Heart left ventricle (tissue), 16 donors: Measurements from ENCODE around the gene MRPL23. TPM values are rescaled to one million over a fixed set of nuclear protein-coding genes. Genes with fewer than 3 reads are reported as not detected.

Experiments used
- ATAC-seq, 4 donors: fragments of 200-7000 bp; cut with Tn5 transposase; one replicate each; pipeline ENCODE4 v1.9.1; 2020 to 2022; ENCODE audit warnings: moderate library complexity in 4 of 4, mild to moderate bottlenecking in 3 of 4, moderate number of reproducible peaks in 1 of 4
- DNase-seq, 5 donors: peaks; one replicate each; pipeline ENCODE4 v3.0.0-alpha.2; 2020
- H3K27ac ChIP-seq, 12 donors: fragments of 200-600 bp; sonication (generic) in 4 of 12; one replicate each; pipeline versions ENCODE4 v1.5.0 to v1.8.0; 2016 to 2022; ENCODE audit warnings: mild to moderate bottlenecking in 2 of 12
- H3K27me3 ChIP-seq, 9 donors: fragments of 200-600 bp; sonication (generic) in 2 of 9; one replicate each; pipeline versions ENCODE4 v1.5.1 to v1.8.0; 2016 to 2022; ENCODE audit warnings: mild to moderate bottlenecking in 3 of 9
- H3K36me3 ChIP-seq, 9 donors: fragments of 200-600 bp; sonication (generic) in 2 of 9; one replicate each; pipeline versions ENCODE4 v1.5.0 to v1.8.0; 2018 to 2022; ENCODE audit warnings: mild to moderate bottlenecking in 2 of 9
- H3K4me1 ChIP-seq, 12 donors: fragments of 200-600 bp; sonication (generic) in 4 of 12; one replicate each; pipeline versions ENCODE4 v1.5.0 to v1.8.0; 2016 to 2022; ENCODE audit warnings: mild to moderate bottlenecking in 3 of 12
- H3K4me3 ChIP-seq, 12 donors: fragments of 200-600 bp; sonication (generic) in 4 of 12; one replicate each; pipeline versions ENCODE4 v1.5.0 to v1.8.0; 2017 to 2022; ENCODE audit warnings: mild to moderate bottlenecking in 9 of 12, moderate library complexity in 4 of 12
- H3K9me3 ChIP-seq, 12 donors: fragments of 200-600 bp; sonication (generic) in 4 of 12; one replicate each; pipeline versions ENCODE4 v1.5.0 to v1.8.0; 2016 to 2022; ENCODE audit warnings: mild to moderate bottlenecking in 1 of 12
- POLR2A ChIP-seq, 2 donors: fragments of 450-650 bp; IDR thresholded peaks; one replicate each; pipeline ENCODE4 v1.6.1; 2017; ENCODE audit warnings: antibody characterized with exemption in 2 of 2, mild to moderate bottlenecking in 2 of 2, moderate library complexity in 2 of 2
- WGBS, 4 donors: extraction: QIAGEN DNeasy Blood & Tissue Kit in 2 of 4; methylation state at CpG; one replicate each; pipeline versions ENCODE4 v1.1.5 to v1.1.7; 2013 to 2018; 5-methylcytosine and 5-hydroxymethylcytosine counted together
- intact Hi-C, 10 donors: fragments of 100-400 bp; cut with DNase I; formaldehyde crosslinking; loops; one replicate each; pipeline versions ENCODE4 v1.11.1 to v1.14.2; 2022
- polyA plus RNA-seq, 2 donors: library from polyadenylated mRNA; stranded (reverse); fragments of 200-250 nt; gene quantifications; one replicate each; pipeline ENCODE4 v1.2.3, GENCODE V29; 2013
- total RNA-seq, 9 donors: library from RNA; depleted of rRNA in 2 of 9; stranded (reverse); fragments of >200 nt in 2 of 9; fragmentation: NEBNext Ultra II Directional in 3 of 9; extraction: Animal tissue kit (Norgen Biotek cat#: 25700) in 3 of 9; gene quantifications; one replicate each; pipeline versions ENCODE4 v1.1.0 to v1.2.4, GENCODE V29; 2016 to 2023
- TF ChIP-seq, protein P1 (sequence below), 12 donors: fragments of 200-600 bp; sonication (generic) in 4 of 12; IDR thresholded peaks; one replicate each; pipeline versions ENCODE4 v1.5.0 to v1.8.0; 2018 to 2022; ENCODE audit warnings: antibody characterized with exemption in 12 of 12, mild to moderate bottlenecking in 5 of 12
- donor health status: ischemic (EF 13 %, LVEDD 7.1; RV severe dilation, severe dysfunction).
- donor health status: healthy with polysubstance abuse.
- donor health status: DM: no; HTN: yes; CAD: no.
- donor health status: DM: no; HTN: no; CAD: no.
- donor health status: ischemic (EF 25% LVEDD 6.9; RV normal size, moderate dysfunction).
- donor health status: ischemic (EF 25% LVEDD 5.7; RV mildly dilated, moderate dysfunction).
- donor health status: healthy.
- donor health status: DM: yes; HTN: yes; CAD: no.
- donor health status: ischemic (EF 35%, LVEDD 5.7; RV mildly dilated, moderate dysfunction).
- donor health status: nonischemic (EF 11% LVEDD 7.7; RV severe dilation, severe dysfunction).
- donor health status: DM: yes; HTN: yes; CAD: no.
- donor health status: PGD.
- donor health status: ischemic (EF 29% LVEDD 5.4; RV normal size, mild dysfunction).
- donor health status: nonischemic (EF 23%, LVEDD 6.1; RV moderate dilation, normal function).

Gene MRPL23
- total and polyA plus RNA-seq, 11 donors, result 44.0 to 183 (median 93.3) TPM

DNA sequence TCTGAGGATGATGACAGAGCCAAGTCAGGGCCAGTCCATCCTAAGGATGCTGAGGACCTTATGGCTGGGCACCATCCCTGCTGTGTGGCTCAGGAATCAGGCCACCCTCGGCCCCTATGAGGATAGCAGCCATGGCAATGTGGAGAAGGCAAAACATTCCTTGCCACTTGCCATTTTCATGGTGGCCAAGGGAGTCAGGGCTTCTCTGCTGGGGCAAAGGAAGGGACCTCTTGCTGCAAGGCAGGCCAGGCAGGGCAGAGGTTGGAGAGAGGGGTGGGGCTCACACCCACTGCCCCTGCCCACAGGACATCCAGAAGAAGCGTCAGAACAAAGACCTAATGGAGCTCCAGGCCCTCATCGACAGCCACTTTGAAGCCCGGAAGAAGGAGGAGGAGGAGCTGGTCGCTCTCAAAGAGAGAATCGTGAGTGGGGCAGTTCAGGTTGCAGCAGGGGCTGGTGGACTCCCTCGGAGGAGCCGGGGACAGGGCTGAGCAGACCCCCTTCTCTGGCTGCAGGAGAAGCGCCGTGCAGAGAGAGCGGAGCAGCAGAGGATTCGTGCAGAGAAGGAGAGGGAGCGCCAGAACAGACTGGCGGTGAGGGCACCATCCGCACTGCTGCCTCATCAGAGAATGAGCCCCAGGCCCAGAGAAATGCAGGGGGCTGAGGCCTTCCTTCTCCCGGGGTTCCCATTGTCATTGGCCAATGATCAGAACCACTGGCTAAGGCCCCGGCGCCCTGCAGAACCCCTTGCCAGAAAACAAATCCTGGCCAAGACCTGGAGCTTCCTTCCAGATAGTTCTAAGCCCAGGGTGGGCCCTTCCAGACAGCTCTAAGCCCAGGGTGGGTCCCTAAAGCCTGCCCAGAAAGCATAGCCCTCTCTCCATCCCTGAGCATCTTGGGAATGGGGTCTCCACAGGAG lies 13.5 kb upstream of the MRPL23 start:
- peak overlapping the region in 1 of 12 donors; percentile 33 for H3K27ac ChIP-seq
- peaks cover 0 to 30% (median 5%) of the 10 kb centered on the region in 12 donors for H3K4me1 ChIP-seq
- intact Hi-C loops, result loop anchor here in 3 of 10 donors (2.0 kb wide), 3 partner anchors 19 to 23 kb away; no protein-coding TSS in a partner anchor
- ATAC-seq (no peak), DNase-seq (peak in 2 of 5 donors; percentile 6 to 39)
- no peaks in the 10 kb centered on the region for H3K36me3 ChIP-seq
- WGBS, 4 donors, result 79 to 89% (median 88%) methylated on average over 16 to 18 of the region's 18 CpGs
- no peaks in the 10 kb centered on the region for H3K27me3 ChIP-seq
- TF ChIP-seq, protein P1, sequence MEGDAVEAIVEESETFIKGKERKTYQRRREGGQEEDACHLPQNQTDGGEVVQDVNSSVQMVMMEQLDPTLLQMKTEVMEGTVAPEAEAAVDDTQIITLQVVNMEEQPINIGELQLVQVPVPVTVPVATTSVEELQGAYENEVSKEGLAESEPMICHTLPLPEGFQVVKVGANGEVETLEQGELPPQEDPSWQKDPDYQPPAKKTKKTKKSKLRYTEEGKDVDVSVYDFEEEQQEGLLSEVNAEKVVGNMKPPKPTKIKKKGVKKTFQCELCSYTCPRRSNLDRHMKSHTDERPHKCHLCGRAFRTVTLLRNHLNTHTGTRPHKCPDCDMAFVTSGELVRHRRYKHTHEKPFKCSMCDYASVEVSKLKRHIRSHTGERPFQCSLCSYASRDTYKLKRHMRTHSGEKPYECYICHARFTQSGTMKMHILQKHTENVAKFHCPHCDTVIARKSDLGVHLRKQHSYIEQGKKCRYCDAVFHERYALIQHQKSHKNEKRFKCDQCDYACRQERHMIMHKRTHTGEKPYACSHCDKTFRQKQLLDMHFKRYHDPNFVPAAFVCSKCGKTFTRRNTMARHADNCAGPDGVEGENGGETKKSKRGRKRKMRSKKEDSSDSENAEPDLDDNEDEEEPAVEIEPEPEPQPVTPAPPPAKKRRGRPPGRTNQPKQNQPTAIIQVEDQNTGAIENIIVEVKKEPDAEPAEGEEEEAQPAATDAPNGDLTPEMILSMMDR (IDR thresholded peaks at IDR 0.05), result no peak
- TF ChIP-seq POLR2A (IDR thresholded peaks at IDR 0.05), result no peak
- no peaks in the 10 kb centered on the region for H3K9me3 ChIP-seq
- no peak overlapping the region for H3K4me3 ChIP-seq

DNA sequence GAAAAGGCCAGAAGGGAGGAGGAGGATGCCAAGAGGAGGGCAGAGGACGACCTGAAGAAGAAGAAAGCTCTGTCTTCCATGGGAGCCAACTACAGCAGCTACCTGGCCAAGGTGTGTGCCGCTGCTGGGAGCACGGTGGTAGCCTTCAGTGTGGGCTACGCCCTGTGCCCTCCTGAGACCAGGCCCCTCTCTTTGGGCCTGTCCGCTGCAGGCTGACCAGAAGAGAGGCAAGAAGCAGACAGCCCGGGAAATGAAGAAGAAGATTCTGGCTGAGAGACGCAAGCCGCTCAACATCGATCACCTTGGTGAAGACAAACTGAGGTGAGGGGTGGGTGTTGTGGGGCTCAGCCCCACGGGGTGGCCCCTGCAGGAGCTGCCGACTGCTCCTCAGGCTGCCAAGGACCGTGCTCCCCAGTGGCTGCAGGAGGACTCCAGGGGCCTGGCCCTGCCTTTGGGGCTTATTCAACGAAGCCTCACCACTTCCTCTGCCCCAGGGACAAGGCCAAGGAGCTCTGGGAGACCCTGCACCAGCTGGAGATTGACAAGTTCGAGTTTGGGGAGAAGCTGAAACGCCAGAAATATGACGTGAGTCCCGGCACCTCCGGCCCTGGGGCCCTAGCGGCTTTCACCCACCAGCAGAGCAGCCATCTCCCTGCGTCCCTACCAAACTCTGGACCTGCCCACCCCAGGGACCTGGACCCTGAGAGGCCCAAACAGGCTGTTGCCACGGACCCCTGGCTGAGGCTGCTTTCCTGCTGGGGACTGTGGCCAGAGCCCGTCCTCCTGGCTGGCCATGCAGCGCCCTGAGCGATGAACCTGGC lies 12.6 kb upstream of the MRPL23 start:
- Histone ChIP-seq H3K4me1 (peaks cover 0 to 37% (median 12%) of the 10 kb centered on the region in 12 donors), H3K36me3 (no peaks in the 10 kb centered on the region), H3K27me3 (no peaks in the 10 kb centered on the region), H3K4me3 (no peak overlapping the region), H3K27ac (no peak overlapping the region), H3K9me3 (no peaks in the 10 kb centered on the region)
- TF ChIP-seq POLR2A (IDR thresholded peaks at IDR 0.05), result no peak
- TF ChIP-seq, protein P1 (IDR thresholded peaks at IDR 0.05), result no peak
- intact Hi-C loops, result loop anchor here in 1 of 10 donors (2.0 kb wide), 1 partner anchor 20 kb away; no protein-coding TSS in a partner anchor
- 77 to 84% (median 78%) methylated on average over 20 to 24 of the region's 24 CpGs for WGBS, 4 donors
- DNase-seq (peak in 2 of 5 donors; percentile 16 to 35), ATAC-seq (no peak)

DNA sequence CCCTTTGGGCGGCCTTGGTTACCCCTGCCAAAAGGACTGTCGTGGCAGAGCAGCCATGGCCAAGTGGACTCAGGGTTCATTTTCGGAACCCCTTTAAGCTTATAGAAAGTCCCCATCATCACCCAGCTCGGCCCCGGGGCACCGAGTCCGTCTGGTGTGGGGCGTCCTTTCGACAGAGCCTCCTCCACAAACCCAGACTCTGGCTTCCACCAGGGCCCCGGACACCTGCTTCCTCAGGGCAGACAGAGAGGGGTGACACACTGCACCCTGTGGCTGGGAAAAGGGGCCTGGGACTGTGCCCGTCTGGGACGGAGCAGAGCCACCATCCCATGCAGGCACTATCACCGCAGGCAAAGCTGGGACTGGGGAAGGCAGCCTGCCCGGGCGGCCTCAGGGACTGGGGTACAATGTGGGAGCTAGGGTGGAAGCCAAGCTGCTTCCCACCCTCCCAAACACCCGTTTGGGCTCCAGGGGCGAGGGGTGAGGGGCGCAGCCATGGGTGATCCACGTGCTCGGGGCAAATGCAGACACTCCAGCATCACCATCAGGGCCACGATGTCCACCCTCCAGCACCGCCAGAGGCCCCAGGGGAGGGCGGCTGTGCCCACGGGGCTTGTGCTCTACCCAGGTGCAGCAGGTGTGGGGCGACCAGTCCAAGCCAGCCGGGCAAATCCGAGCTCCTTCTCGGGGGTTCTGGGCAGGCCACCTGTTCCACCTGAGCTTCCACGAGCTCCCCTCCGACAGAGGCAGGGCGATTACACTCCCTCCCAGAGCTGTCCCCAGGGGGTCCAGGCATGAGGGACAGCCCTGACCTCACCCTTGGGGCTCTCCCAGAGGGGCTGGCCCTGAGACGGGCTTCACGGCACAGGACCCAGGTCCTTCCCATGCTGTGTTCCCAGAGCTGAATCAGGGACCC lies 11.7 kb upstream of the MRPL23 start:
- 89 to 95% (median 92%) methylated on average over 21 to 33 of the region's 33 CpGs for whole genome bisulfite sequencing, 4 donors
- DNase-seq (peak in 3 of 5 donors; percentile 17 to 55 (median 21)), ATAC-seq (no peak)
- no peak overlapping the region for H3K27ac ChIP-seq
- no peak overlapping the region for H3K4me3 ChIP-seq
- H3K36me3 ChIP-seq, result no peaks in the 10 kb centered on the region
- no peak for TF ChIP-seq POLR2A (IDR thresholded peaks at IDR 0.05)
- TF ChIP-seq, protein P1 (IDR thresholded peaks at IDR 0.05), result no peak
- H3K9me3 ChIP-seq, result no peaks in the 10 kb centered on the region
- H3K4me1 ChIP-seq, result peaks cover 0 to 30% (median 12%) of the 10 kb centered on the region in 12 donors
- intact Hi-C loops, result loop anchor here in 1 of 10 donors (2.0 kb wide), 1 partner anchor 21 kb away; no protein-coding TSS in a partner anchor
- H3K27me3 ChIP-seq, result no peaks in the 10 kb centered on the region
